GM20431 (cell line): ENCODE results near the gene ERCC6L2.

ENCODE experiments used
- in situ Hi-C: fragments of 300-500 bp; cut with MseI, MboI; formaldehyde crosslinking; loops from one replicate; pipeline ENCODE4 v1.15.0; 2020; ENCODE audit warnings: low sequenced_read_pairs; ENCODE audit not compliant: unreplicated experiment

Gene ERCC6L2

DNA sequence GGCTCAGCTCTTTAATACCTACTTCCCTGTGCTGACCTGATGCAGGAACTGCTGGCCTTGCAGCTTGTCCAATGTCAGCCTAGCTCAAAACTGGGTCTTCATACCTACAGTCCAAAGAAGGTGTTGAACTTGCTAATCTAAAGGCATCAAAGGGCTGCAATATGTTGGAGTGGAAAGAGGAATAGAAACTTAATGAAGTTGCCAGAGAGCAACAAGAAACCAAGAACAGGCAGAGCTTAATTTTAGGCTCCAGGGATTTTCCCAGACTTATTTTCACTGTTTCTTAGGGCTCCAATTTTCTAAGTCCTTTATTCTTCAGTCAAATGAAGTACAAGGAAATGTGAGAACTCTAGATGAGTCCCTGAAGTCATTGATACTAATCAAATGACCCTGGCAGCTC, 17.6 kb upstream of the ERCC6L2 start:
- in situ Hi-C loops, result no loop called here

DNA sequence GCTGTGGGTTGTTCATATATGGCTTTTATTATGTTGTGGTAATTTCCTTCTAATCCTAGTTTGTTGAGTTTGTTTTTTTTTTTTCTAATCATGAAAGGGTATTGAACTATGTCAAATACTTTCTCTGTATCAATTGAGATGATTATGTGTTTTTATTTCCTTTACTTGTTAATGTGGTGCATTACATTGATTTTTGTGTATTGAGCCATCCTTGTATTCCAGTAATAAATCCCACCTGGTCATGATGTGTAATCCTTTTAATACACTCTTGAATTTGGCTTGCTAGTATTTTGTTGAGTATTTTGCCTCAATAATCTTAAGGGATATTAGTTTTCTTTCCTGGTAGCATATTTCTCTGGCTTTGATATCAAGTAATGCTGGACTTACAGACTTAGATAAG, 13.1 kb upstream of the ERCC6L2 start:
- in situ Hi-C loops, result no loop called here

DNA sequence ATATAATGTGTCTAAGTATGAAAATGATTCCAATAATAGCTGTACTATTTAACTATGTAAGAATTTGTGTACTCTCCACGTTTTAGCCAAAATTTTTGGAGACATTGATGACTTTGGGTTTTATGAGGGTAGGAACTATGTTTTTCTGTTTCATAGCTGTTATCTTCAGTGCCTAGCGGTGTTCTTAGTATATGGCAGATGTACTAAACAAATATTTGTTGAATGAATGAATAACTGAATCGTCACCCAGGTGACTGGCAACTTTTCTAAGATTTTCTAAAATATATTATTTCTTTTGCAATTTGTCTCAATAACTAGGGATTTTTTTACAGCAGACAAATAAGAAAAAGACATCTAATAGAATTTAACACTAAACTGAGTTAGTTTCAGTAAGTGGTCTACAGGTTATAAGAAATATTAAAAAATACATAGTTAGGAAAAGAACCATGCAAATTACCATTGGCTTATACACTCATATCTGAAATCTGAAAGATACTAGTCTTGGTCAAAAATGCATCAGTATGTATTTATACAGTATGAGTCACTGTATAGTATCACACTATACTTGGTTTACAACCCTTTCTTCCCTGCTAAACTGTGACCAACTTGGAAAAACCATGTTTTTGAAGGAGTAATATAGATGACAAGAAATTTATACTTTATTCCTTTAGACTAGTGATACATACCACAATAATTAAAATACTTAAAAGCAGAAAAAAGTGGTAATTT, 10.5 kb upstream of the ERCC6L2 start:
- in situ Hi-C loops, result no loop called here

DNA sequence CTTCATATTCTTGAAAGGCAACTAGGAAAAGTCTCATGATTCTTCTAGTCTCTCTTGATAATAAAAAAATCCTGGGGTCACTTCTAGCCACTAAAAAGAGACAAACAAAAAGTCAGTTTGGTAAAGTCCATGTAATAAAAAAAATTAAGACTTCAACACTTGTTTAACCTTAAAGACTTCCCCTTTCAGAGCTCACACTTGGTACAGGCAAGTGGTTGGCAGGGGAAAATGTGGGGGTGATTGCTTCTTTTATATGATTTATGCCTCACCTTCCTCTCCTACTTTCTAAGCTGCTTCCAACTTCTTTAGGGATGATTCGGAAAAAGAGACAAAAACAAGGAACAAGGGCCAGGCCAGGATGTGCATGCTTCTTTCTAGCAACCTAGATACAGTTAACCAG, 5.1 kb upstream of the ERCC6L2 start:
- in situ Hi-C loops, result no loop called here

DNA sequence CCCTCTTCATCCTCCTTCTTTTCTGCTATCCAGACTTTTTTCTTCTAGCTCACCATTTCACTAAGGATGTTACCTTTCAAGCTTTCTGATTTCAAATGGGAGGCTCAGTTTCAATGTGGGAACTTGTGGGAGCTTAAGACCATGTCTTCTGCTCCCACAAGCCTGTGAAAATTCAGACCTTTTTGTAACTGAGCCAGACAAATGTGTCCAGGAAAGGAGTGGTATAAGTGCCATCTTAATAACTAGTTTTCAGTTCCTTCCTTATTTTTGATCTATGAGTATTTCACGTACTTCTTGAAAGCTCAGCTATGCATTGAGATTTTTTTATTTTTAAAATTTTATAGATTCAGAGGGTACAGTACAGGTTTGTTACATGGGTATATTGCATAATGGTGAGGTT, 4.6 kb upstream of the ERCC6L2 start:
- in situ Hi-C loops, result no loop called here

DNA sequence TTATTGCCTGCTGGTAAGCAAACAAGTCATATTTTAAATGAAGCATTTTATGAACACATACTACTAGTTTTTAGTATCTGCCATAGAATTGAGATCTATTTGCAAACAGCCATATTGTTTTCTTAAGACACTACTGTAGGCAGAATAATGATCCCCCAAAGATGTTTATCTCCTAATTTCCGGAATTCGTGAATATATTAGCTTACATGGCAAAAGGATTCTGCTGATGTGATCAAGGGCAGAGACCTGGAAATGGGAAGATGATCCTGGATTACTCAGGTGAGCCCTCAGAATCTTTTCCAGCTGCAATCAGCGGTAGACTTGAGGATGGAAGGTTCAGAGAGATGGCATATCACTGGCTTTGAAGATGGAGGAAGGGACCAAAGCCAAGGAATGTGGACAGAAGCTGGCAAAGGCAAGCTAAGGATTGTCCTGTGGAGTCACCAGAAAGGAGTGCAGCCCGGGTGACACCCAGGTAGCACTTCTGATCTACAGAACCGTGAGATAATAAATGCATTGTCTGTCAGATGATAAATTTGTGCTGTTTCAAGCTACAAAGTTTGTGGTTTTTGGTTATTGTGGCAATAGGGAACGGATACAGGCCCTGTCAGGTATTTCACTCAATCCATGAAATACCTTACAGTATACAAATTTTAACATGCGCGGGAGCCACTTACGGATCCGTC, 1.0 kb upstream of the ERCC6L2 start:
- in situ Hi-C loops, result no loop called here

DNA sequence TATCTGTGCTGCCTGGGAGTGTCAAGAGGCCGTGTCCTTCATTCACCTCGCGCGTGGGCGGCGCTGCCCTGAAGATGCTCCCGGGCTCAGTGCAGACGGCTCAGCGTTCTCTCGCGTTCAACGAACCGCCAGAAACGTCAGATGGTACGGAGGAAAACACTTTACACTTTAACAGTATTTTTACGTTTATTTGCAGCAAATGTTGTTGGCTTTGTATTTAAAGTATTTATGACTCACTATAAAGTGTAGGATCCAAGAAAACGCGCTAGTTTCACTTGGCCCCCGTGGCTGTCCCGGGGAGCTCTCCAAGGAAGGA, 544 bp upstream of the ERCC6L2 start:
- in situ Hi-C loops, result no loop called here

DNA sequence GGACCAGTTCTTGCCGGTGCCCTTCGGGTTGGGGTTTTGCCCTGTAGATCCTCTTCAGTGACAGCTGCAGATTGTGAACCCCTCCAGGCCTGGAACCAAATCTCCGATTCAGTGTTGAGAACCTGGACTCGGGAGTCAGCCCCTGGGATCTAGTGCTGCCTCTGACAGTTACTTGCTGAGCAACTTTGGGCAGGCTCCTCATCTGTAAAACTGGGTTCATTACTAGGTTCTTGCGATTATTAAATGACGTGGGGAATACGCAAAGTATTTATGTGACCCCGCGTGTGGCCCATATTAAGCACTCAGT, 600 bp downstream of the ERCC6L2 start:
- in situ Hi-C loops, result no loop called here

DNA sequence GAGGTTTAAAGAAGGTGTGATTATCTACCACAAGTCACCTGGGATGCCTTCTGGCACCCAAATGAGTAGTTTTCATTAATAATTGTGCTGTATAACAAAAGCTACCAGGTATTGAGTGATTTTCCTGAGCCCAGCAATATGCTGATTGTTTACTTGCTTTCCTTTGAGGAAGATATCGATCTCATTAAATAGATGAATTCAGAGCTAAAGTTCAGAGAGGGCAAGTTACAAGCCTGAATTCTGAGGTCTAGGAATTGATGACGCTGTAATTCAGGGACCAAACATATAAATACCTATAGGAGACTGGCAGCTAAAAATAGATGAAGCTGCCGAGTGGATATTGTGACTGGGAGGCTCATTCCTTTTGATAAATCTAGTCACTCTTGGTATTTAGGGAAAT, 1.1 kb downstream of the ERCC6L2 start:
- in situ Hi-C loops, result no loop called here

DNA sequence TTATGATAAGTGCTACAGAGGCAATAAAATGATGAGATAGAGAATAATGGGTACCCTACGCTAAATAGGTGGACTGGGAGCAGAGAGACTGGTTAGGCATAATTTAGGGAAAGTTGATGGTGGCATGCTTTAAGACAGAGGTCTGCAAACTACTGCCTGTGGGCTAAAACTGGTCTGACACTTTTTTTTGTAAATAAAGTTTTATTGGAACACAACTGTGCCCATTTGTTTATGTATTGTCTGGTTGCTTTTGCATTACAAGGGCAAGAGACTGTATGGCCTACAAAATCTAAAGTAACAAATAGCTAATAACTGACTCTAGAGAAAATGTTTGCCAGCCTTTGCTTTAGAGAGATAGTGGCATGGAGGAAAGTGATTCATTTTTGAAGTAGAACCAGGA, 2.5 kb downstream of the ERCC6L2 start:
- in situ Hi-C loops, result no loop called here

DNA sequence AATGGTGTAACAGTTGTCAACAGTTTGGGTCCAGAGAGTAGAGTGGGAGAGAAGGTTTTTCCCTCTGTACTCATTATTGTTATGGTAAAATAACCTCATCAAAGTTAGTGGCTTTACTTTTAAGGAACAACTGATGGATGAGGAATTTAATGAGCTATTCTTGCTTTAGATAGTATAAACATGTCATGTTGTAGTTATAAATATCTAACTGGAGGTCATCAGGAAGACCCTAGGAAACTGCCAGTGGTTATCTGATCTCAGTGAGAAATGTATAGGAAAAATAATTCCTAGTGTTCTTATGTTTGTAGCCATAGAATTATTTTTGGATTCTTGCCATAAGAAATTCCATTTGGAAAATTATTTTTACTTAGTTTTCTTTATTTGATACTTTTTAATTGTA, 4.1 kb downstream of the ERCC6L2 start:
- in situ Hi-C loops, result no loop called here

DNA sequence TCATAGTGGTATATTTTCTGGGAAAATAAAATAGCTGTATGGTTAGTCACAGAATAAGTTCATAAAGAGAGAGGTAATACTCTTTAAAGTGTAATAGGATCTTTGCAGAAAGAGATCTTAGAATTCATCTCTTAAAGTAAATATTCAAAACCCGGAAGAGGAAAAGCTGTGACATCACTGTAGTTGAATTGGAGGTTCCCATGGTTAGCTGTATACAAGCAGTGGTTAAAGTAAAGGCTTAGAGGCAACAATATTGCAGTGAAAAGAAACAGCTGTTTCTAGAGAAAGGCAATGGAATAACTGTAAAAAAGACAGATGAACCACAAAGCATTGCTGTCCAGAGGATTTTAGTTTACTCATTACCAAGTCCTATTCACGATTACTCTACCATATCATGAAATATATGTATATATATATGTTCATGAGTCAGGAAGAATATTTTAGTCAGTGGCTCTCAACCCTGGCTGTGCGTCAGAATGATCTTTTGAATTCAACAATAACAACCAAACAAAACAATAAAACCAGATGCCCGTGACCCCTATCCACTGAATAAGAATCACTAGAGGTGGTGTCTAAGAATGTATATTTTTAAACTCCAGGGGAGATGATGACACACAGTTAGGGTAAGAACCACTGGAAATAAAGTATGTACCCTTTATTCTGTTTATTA, 4.7 kb downstream of the ERCC6L2 start:
- in situ Hi-C loops, result no loop called here

DNA sequence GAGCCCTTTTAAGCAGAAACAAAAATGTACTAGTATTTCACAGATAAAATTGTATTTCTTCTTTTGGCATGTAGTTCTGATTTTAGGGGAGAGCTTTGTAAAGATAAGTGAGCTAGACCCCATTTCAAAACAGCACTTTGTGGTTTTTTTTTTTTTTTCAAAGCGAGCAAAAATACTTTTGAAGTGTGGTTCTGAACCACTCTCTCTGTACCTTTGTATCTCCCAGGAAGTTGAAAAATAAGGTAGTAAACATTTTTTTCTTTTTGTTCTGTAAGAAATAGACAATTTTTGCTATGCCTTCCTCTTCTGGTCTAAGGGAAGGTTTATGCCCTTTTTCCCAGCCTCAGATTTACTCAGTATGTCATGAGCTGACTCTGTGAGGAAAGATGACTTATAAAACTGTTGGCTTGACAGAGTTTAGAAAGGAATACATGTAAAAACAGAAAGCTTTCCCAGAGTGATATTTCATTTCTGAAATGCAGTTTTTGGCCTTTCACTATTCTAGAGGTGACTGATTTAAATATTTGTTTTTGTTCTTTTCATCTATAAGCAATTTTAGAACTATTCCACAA, 12.5 kb downstream of the ERCC6L2 start:
- in situ Hi-C loops, result no loop called here

DNA sequence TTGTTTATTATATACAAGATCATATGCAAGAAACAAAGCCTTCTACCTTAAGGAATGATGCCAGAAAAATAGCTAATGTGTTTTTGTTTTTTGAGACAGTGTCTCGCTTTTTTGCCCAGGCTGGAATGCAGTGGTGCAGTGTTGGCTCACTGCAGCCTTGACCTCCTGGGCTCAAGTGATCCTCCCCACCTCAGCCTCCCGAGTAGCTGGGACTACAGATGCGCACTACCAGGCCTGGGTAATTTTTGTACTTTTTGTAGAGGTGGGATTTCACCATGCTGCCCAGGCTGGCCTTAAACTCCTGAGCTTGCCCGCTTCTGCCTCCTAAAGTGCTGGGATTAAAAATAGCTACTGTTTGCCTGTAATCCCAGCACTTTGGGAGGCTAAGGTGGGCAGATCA, 15.1 kb downstream of the ERCC6L2 start:
- in situ Hi-C loops, result no loop called here

DNA sequence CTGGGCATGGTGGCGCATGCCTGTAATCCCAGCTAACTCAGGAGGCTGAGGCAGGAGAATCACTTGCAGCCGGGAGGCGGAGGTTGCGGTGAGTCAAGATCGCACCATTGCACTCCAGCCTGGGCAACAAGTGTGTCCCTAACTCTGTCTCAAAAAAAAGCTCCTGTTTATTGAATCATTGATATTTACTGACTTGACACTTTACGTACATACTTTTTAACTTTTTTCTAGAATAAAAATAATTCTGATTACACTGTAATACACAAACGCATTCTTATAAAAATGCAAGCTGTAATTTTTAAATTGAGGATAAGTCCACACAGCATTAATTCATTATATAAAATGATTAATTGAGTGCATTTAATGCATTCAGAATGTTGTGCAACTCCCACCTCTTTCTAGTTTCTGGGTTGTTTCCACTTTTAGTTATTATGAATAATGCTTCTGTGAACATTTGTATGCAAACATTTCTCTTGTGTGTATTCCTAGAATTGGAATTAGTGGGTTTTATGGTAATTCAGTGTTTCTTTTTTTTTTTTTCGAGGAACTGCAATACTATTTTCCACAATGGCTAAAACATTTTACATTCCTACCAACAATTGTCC, 15.7 kb downstream of the ERCC6L2 start:
- in situ Hi-C loops, result no loop called here

DNA sequence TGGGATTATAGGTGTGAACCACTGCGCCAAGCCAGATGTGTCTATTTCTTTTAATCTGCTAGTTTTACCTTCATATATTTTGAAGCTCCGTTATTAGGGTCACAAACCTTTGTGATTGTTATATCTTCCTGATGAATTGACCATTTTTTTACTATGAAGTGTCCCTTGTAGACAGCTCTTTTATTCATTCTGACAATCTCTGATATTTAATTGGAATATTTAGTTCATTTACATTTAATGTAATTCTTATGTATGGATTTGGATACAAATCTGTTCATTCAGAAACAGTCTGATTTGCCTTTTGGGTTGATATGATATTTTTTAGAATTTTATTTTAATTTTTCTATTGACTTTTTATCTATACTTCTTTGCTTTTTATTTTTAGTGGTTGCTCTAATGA, 17.2 kb downstream of the ERCC6L2 start:
- in situ Hi-C loops, result no loop called here

DNA sequence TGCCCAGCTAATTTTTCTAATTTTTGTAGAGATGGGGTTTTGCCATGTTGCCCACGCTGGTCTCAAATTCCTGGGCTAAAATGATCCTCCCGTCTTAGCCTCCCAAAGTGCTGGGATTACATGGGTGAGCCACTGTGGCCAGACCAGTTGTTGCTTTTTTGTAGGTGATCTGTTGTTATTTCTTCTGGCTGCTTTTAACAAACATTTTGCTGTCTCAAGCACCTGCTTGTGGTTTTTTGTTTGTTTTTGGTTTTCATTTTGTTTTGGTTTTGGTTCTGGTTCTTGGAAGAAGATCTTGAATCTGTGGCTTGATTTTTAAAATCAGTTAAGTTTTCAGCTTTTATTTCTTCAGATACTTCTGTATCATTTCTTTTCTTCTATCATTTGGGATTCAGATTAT, 21.1 kb downstream of the ERCC6L2 start:
- in situ Hi-C loops, result no loop called here

DNA sequence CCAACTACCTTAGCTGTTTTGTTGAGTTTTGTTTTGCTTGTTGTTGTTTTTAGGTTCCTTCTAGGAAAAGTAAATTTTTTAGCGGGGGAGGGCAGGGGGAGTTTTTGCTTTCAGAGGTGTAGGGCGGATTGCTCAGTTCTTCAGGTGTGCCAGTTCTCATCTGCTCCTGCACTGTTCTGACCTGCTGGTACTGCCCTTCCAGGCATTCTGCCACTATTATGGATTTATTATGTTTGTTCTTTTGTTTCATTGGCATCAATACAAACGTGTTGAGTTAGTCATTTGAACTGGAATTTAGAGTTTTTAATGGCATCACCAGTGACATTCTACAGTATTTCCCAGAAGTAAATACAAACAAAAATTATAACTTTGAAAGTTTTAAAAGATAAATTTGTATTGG, 26.0 kb downstream of the ERCC6L2 start:
- in situ Hi-C loops, result no loop called here

DNA sequence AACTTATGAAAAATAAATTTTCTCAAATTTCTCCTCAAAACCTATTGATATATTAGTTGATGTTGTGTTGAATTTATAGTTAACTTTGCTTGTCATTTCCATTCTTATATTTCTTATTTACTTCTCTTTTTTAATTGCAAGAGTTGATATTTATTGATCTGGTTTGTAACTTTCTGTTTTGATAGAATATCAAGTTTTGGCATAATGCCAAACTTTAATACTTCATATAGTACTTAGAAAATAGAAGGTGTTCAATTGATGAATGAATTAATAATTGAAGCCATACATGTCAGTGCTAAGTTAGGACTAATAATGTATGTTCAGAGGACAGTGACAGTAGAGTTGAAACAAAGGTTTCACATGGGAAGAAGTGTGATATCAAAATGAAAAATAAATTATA, 27.9 kb downstream of the ERCC6L2 start:
- in situ Hi-C loops, result no loop called here

DNA sequence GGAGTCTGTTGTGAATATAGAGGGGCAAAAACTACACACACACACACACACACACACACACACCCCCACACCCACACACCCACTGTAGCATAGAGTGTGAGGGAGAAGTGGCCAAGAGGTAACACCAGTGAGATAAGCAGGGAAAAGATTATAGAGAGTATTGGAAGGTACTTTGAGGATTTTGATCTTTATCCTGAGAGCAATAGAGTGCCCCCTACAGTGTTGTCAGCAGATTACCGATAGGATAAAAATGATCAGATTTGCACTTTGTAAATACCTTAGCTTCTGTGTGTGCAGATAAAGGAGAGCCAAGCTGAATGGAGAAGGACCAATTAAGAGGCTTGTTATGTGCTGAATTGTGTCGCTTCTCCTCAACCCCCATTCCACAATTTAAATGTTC, 32.3 kb downstream of the ERCC6L2 start:
- in situ Hi-C loops, result no loop called here

DNA sequence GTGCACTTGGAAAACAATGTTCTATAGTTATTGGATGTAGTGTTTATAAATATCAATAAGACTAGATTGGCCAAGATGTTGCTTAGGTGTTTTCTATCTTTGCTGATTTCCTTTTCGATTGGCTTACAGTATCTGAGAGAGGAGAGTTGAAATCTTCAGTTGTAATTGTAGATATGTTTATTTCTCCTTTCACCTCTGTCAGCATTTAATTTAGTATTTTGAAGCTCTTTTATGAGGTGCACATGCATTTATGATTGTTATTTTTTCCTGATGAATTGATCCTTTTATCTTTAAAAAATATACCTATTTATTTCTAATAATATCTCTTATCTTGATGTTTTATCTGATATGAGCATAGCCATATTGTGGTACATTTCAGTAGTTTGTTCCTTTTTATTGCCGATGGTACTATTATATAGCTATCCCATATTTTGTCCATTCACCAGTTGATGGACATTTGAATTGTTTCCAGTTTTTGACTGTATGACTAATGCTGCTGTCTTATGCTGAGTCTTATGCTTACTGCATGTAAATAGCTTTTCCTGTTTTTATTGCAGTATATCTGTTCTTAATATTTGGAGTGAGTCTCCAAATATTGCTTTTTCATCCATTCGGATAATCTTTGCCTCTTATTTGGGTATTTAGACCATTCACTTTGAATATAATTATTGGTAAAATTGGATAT, 34.7 kb downstream of the ERCC6L2 start:
- in situ Hi-C loops, result no loop called here
